Smooth muscle cell of the brain vasculature (primary cell): Measurements from ENCODE around the gene VAV2.
"Not testable (repeated sequence)": the region's sequence is repeated elsewhere in the genome, so short reads cannot be mapped to it uniquely, and the experiment has no call there.

Experiments used
- DNase-seq: peaks from one replicate; pipeline ENCODE4 v3.0.0-alpha.2; 2012; ENCODE audit warnings: low read depth, low spot score

The VAV2 gene

DNA sequence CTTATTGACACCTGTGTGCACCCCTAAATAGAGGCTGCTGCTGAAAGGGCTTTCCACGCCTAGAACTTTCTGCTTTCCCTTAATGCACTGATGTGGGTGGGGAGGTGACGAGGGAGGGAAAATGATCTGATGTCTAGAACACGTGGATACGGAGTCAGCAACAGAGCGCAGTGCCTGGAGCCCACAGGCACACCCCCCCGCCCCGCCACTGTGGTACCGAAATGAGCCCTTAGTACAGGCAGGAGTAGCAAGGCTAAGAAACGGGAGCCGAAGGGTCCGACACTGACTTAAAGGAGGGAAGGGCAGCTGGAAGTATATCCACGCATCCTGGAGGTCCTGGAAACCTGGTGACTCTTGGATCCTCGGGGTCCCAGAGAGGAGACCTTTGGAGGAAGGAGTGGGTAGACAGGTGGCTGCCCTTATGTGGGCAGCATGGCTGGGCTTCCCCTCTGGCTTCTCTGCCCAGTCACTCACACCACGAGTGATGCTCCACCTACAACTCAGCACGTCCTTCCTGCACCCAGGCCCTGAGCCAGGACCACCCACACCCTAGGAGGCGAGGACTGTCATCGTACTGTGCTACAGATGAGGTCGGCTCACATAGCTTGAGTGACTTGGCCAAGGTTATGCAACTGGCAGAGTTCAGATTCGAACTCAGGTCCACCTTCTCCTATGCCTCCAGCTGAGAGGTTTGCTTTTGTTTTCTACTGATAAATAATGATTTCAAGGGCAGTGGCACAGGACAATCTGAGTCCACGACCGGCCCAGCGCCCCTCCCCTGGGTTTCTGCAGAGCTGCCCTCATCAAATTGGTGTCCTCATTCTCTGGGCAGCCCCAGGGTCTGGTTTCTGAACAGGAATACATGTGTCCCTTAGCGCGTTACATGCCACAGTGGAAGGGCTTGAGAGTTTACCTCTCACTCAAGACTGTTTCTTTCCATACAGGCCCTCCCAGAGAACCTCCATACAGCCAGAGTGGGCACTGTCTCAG lies 4.7 kb upstream of the VAV2 start:
- no peak for DNase-seq

DNA sequence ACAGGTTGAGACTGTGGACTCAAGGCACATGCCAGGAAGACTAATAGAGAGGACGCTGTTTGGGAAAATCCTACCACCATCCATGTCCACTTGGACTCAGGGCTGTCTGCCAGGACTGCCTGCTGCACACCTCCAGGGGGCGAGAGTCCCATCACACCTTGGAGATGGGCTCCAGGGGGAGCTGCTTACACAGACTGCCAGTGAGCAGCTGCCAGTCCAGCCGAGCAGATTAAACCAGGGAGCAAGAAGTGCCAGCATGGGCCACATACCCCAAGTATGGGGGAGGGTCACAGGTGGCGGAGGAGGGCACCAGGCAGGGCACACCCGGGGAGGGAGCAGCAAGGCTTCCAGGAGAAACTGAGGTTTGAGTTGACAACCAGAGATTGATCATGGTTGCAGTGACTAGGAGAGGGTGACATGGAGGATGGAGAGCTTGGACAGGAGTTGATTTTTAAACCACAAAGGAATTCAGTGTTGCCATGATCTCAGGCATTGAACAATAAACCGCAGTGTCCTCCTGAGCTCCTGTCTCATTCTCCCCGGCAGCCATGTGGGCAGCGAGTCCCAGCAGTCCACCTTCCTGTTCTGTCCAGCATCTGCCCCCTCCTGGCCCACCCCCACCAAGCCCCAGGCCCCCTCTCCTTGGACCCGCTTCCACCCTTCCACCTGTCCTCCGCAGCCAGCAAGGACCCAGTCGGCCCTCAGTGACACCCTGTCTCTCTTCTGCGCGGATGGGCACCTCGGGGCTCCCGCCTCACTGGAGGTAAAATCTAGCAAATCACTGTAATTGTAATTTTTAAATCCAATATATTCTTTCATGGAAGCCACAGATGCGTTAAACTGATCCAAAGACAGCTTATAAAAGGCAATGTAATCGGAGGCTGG lies 3.1 kb upstream of the VAV2 start:
- no peak for DNase-seq

DNA sequence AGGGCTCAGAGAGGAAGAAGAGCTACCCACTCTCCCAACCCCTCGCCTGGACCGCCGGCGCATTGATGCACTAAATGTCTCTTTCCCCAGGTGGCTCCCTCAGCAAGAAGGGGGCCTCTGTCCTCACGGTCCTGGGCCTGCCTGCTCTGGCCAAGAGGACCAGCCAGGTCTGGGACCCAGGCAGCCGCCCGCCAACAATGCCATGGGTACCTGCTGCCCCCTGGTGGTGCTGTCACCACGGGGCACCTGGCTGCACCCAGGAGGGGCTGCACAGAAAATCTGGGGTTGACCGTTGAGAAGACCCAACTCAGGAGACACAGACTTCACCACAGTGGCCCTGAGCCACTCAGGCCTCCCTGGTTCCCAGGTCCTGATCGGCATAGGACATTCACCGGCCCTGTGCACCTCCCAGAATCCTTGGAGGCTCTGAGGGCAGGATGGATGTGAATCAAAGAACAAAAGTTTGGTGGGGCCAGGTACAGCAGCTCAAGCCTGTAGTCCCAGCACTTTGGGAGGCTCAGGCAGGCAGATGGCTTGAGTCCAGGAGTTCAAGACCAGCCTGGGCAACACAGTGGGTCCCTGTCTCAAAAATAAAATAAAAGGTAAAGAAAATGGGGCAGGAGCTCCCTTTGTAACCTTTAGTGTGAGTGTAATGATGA lies 2.4 kb upstream of the VAV2 start:
- peak; percentile 31 for DNase-seq

DNA sequence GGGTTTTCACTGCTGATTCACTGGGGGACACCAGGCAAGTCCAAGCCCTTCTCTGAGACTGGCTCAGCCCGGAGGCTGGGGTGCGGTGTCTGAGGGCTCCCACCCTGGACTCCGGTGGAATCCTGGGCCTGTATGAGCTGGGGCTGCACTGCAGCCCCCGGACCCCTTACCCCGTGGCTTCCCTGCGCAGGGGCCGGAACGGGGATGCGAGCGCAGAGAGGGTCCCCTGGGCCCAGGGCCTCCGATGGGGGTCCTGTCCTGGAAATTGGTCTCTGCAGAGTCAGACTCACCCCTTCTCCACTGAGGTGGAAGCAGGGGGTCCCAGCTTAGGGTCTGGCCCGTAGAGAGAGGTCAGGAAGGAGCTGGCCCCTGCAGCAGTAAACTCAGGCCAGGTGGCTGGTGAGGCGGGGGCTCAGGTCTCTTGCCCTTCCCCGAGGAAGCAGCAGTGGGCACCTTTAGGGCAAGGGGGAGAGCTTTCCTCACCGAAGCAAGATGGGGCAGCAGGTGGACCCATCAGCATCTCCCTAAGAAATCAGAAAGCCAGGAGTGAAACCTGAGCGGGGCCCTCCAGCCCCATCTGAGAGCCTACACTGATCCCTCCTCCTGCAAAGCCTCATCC lies 1.6 kb upstream of the VAV2 start:
- DNase-seq: no peak

DNA sequence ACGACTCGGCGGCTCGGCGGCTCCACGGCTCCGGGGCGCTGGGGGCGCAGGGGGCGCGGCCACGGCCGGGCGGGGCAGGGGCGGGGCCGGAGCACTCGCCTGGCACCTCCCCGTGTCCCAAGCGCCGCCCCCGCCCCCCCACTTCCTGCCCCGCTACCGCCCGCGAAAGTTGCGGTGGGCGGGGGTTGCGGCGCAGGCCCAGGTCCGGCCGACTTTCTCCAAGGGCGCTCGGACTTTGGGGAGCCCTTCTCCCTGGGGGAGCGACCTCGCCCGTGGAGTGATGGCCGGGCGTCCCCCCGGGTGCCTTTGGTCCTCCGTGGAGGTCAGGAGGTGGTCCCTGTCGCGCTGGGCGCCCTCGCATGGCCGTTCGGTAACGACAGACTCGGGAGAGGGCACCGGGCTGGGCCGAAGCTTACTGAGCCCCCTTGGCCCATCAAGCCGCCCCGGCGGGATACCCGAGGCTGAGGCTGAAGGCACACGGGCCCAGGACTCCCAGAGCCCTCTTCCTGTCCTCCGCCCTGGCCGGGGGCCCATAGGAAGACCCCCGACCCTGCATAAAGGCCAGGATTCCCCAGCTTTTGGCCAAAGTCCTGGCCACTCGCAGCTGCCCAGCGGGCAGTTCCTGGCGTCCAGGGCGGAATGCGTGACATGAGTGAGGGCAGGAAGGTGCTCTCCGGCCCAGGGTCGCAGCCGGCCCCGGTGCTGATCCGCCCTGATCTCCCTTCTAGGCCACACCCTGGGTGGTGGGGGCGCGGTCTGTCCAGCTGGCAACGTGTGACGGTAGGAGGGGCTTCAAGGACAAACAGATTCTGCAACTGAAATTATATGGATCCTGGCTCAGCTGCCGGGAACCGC lies 883 bp upstream of the VAV2 start:
- peak; percentile 55 for DNase-seq

DNA sequence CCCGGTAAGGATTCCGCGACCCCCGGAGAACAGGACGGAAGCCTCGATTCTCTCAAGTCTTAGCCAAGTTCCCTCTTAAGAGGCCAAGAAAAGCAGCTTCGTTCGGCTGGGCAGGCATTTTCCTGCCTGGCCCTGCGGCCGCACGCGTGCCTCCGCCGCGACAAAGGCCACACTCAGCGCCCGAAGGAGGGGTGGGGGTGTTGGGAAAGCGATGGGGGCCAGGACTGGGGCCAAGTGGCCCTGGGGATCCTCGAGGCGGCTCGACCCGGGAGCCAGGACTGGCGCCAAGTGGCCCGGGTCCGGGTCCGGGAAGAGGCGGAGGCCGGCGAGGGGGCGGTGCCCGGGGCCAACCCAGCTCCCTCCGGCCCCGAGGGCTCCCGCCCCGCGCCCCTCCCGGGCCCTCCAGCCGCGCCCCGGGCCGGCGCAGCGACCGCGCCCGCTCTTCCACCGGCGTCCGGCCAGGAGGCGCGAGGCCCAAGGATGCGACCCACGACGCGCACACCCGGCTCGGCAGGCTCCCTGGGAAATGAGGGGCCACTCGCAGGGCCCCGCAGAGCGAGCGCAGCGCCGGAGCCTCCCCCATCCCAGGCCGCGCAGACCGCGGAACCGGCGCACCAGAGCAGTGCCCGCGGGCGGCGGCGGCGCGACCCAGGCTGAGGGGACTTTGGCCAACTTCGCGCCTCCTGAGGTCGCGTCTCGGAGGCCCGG lies 756 bp downstream of the VAV2 start:
- DNase-seq: no peak

DNA sequence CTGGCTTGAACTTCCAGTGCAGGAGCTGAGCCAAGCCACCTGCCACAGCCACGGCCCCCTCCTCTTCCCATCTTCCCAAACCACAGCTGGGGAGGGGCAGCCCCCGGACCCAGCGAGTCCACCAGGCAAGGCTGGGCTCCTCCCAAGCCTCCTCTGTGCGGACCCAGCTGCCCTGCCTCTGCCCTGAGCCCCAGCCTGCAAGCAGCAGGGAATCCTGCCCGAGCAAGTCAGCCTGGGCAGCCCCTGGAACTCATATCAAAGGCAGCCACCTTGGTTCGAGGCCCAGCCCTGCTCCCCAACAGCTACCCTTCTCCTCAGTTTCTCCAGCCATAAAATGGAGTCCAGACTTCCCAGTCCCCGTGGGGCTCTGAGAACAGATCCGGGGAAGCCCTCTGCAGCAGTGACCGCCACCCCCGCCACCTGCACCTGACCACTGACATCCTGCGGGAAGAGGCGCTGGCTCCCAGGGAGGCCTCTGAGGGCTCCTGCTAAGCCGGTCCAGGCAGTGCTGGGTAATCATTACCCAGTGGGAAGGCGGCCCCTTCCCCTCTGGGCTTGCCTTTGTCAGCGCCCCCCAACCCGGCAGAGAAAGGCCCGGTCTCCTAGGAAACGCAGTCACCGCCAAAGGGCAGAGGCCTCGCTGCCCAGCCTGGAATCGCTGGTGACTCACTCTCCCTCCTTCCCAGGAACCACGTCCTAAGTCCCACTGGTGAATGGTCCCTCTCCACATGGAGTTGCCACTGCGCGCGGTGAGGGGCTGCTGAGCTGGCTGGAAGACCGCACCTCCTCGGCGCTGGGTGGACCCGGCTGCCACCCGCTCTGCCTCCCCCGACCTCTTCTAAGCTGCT lies 1.5 kb downstream of the VAV2 start:
- peak; percentile 37 for DNase-seq

DNA sequence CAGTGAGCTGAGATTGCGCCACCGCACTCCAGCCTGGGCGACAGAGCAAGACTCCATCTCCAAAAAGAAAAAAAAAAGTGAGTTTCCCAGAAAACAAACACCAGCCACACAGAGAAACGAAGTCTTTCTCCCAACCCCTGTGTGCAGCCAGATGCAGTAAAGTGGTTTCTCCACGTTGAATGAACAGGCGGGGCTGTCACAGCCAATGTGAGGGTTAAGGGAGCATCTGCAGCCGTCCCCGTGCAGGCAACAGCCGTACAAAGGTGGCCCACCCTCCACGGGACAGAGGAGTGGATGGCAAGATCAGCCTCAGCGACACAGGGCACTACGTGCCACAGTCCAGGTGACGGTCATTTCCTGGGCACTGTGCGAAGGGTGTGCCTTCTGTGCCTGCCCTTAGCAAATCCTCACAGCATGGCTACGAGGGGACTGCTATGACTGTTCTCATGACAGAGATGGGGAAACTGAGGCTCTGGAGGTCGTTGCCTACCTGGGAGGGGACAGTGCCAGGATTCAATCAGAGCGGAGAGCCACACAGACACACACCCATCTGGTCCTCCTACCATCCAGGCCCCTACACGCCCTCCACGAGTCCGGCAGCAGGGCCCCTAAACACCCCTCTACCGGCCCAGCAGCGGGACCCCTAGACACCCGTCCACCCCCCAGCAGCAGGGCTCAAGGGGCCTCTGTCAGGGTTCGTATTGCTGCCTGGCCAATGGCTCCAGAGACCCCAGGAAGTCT lies 2.3 kb downstream of the VAV2 start:
- DNase-seq: no peak

DNA sequence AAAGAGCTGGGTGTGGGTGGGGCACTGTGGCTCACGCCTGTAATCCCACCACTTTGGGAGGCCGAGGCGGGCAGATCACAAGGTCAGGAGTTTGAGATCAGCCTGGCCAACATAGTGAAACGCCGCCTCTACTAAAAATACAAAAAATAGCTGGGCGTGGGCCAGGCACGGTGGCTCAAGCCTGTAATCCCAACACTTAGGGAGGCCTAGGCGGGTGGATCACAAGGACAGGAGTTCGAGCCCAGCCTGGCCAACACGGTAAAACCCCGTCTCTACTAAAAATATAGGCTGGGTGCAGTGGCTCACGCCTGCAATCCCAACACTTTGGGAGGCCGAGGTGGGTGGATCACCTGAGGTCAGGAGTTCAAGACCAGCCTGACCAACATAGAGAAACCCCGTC lies 3.4 kb downstream of the VAV2 start:
- not testable (repeated sequence) for DNase-seq

DNA sequence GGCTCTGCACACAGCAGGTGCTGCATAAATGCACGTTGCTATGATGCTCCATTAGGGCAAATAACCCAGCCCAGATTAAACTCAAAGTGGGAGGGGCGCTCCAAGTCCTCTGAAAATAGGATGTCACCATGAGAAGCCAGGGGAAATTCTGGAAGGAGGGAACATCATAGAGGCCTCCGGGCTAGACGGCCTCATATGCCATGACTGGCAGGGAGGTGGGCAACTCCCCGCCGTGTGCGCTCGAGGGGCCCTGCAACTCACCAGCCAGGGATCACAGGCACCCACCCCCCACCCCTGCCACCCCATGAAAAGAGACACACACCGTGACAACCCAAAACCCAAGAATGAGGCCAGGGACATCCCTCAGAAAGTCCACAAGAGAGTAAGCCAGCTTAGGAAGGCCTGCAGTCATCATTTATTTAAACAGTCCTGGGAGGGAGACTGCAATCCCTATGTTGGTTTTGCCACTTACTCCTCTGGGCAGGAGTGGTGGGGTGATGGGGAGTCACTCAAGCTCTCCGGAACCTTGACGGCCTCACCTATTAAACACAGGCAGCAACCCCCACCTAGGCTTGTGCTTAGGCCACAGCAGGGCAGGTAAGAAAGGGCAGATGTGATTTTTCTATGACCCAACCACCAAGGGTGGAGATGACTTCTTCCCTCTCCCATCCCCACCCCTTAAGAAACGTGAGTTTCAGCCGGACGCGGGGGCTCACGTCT lies 4.0 kb downstream of the VAV2 start:
- DNase-seq: no peak

DNA sequence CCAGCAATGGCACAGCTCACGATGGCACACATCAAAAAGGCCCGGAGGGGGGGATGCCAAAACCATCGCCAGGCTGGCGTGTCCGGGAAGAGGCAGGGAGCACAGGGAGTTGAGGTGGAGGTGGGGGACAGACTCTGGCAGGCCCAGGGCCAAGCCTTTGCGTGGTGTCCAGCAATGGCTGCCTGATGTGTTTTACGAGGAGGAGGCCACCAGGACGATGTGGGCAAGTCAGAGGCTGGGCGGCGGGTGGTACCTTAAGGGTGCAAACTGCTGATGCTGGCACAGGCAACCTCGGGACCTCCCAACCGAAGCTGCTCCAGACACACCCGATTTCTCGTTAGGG lies 4.7 kb downstream of the VAV2 start:
- DNase-seq: no peak

DNA sequence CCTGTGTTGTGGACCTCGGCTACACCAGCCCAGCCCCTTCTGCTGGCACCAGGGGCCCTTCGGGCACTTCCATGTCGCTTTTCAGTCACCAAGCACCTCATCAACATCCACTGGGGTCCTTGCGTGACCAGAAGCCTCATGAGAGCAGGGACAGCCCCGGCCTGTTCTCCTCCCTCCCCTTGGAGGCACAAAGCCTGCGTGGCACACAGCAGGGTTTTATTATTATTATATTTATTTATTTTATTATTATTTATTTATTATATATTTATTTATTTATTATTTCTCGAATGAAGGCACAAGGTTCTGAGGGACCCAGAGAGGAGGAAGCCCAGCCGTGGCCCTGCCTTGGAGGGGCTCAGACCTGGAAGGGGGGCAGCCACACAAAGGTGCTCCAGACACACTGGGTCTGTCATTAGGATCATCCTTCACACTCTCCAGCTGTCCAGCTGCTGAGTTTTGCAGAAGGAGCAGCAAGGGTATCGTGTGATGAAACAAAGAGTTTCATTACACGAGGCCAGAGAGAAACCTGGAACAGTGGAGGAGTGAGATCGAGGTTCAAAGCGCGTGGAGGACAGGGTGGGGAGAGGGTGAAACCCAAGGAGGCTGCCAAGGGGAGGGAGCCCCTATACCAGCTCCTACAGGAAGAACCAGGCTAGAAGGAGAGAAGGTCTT lies 5.2 kb downstream of the VAV2 start:
- no peak for DNase-seq

DNA sequence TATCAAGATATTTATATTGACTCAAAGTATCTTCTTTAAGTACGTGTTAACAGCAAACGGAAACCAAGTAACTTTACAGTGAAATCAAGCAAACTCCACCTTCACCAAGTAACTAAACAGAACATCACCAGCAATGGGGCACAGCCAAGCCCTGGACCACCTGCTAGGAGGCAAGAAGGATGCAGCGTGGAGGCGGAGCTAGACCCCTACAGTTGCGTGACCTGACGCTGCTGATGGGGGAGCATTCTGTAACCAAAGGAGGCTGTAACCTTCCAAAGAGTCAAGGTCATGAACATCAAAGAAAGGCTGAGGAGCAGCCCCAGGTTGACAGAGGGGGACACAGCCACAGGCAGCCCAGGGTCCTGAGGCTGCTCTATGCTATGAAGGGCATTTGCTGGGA lies 6.1 kb downstream of the VAV2 start:
- DNase-seq: no peak

DNA sequence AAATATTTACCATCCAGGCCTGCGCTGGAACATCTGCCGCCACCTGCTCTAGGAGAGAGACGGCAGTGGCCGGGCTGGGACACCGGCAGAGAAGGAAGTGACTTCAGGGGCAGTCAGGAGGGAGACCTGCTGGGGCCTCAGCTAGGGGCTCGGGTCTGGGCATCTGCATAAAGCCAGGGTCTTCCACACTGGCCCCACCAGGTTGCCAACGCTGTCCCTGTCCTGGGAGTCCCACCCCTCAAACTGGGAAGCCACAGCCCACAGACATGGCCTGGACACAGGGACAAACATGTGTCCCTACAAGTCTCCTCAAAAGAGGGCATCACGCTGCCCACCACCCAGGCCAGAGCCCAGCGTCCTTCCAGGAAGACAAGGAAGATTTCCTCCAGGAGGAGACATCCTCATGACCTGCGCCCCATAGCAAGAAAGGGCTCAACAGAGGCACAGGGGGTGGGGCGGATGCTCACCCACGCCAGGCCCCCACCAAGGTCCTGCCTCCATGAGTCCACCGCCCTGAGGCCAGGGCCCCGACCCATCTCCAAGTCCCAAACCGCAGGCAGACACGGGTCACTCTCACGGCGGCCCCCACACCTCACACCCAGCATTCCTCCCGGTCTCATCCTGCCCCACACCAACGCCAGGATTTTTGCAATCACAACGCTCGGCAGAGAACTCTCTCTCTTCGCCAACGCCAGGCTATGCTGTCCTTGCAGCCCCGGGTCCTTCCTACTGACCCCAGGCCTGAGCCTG lies 9.0 kb downstream of the VAV2 start:
- no peak for DNase-seq

DNA sequence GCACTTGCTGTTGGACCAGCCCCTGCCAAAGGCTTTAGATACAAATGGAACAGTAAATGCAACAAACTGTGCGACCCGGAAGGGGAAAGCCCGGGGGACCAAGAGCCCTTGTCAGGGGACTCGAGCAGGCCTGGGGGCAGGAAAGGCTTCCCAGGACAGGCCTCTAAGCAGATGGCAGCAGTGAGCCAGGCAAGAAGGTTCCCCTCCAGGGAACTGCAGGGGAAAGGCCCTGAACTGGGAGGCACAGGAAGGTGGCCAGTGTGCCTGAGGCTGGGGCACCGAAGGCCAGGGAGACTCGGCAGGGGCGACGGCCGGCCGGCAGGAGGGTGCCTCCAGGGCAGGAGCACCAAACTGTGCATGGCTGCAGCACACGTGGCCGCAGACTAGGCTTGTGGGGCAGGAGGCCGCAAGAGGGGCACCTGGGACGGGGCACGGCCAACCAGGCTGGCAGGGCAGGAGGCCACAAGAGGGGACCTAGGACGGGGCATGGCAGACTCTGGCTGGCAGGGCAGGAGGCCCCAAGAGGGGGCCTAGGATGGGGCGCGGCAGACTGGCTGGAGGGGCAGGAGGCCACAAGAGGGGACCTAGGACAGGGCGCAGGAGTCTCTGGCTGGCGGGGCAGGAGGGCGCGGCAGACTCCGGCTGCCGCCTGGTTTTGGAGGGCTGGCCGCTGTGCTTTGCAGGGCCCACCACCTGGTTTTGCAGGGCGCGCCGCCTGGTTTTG lies 10.0 kb downstream of the VAV2 start:
- no peak for DNase-seq

DNA sequence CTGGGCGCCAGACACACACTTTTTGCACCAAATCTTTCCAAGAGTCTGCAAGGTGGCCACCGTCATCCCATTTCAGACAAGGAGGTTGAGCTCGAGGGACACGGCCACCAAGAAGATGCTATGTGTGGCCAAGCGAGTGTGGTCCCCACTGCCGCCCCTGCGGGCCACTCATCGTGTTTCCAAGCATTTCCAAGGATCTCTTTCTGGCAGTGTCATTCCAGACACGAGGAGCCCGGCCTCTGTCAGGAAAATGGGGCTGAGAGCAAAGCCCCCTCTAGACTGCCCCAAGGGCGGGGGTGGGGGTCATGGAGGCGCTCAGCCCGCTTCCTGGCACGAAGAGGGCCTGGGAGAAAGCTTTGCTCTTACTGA lies 10.6 kb downstream of the VAV2 start:
- no peak for DNase-seq
